ENCODE measurements around the gene USP32.

DNA sequence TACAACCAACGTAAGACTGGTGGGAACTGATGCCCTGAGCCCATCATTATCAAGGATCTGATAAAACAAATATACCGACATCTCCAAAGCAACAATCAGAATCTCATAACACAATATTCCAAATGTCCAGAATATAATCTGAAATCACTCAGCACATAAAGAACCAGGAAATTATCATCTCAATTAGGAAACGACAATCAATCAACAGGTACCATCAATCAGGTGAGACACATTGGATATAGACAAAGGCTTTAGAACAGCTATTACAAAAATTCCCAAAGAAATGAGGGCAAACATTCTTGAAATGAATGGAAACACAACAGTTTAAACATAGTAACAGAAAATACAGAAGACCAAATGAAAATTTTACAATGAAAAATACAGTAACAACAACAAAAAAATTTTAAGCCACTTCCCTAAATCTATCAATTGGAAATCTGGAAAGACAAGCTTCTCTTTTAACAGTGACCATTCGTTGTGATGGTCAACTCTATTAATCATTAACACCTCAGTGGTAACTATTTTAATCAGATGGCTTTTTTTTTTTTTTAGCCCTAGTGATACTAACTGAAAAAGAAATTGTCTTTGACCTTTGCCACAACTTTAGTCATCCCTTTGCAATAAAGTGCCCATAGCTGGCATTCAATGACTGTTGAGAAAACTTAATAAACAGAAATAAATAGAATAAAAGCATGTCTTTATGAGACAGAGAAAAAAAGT is 70.4 kb downstream of the USP32 start:
- no peak for TF ChIP-seq POLR2A (IDR thresholded peaks at IDR 0.05; ENCODE audit: control extremely low read depth in 1 of 2, low read depth in 2 of 2, low read length in 2 of 2)
- TF ChIP-seq, protein P1, sequence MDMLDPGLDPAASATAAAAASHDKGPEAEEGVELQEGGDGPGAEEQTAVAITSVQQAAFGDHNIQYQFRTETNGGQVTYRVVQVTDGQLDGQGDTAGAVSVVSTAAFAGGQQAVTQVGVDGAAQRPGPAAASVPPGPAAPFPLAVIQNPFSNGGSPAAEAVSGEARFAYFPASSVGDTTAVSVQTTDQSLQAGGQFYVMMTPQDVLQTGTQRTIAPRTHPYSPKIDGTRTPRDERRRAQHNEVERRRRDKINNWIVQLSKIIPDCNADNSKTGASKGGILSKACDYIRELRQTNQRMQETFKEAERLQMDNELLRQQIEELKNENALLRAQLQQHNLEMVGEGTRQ (IDR thresholded peaks at IDR 0.05; ENCODE audit: low read length): no peak
- TF ChIP-seq EZH2 (IDR thresholded peaks at IDR 0.05; ENCODE audit: low read depth, low read length, severe bottlenecking): no peak
- TF ChIP-seq, protein P2, sequence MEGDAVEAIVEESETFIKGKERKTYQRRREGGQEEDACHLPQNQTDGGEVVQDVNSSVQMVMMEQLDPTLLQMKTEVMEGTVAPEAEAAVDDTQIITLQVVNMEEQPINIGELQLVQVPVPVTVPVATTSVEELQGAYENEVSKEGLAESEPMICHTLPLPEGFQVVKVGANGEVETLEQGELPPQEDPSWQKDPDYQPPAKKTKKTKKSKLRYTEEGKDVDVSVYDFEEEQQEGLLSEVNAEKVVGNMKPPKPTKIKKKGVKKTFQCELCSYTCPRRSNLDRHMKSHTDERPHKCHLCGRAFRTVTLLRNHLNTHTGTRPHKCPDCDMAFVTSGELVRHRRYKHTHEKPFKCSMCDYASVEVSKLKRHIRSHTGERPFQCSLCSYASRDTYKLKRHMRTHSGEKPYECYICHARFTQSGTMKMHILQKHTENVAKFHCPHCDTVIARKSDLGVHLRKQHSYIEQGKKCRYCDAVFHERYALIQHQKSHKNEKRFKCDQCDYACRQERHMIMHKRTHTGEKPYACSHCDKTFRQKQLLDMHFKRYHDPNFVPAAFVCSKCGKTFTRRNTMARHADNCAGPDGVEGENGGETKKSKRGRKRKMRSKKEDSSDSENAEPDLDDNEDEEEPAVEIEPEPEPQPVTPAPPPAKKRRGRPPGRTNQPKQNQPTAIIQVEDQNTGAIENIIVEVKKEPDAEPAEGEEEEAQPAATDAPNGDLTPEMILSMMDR (IDR thresholded peaks at IDR 0.05; ENCODE audit: control extremely low read depth in 1 of 3, insufficient read depth in 1 of 3, low read depth in 1 of 3, low read length in 3 of 3): no peak
- TF ChIP-seq FOSL1 (IDR thresholded peaks at IDR 0.05; ENCODE audit: insufficient read depth, low read depth, low read length): no peak
- TF ChIP-seq EP300 (IDR thresholded peaks at IDR 0.05; ENCODE audit: borderline replicate concordance in 1 of 2, low read depth in 2 of 2, low read length in 2 of 2): no peak
- TF ChIP-seq YY1 (IDR thresholded peaks at IDR 0.05; ENCODE audit: low read depth, low read length): no peak
- no peak for TF ChIP-seq POLR2AphosphoS5 (IDR thresholded peaks at IDR 0.05; ENCODE audit: low read depth, low read length)
